GM12892 (cell line): Measurements from ENCODE around the gene SFI1.

ENCODE experiments used
- POLR2A ChIP-seq: IDR thresholded peaks from 2 replicates; pipeline ENCODE4 v1.6.1; 2011; ENCODE audit warnings: low read depth, low read length, control low read depth
- POLR2AphosphoS5 ChIP-seq: IDR thresholded peaks from 2 replicates; pipeline ENCODE4 v1.6.1; 2011; ENCODE audit warnings: low read depth, low read length, control low read depth

DNA sequence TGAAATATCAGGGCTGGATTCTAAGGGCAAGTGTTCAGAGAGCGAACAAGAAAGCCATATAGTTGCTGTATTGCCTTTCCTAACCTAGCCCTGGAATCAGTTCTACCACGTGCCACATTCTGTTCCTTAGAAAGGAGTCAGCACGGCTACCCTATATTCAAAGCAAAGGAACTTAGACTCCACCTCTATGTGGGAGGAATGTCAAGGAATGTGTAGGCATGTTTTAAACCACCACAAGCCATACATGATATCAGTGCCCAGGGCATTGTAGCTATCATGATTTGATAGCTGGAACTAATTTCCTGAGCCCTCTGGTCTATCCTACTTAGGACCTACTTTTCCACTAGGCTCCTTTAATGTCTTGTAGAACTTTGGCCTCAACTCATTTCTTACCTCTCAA, 4.2 kb upstream of the SFI1 start:
- TF ChIP-seq POLR2A: no peak
- no peak for TF ChIP-seq POLR2AphosphoS5
